HG03565 (cell line): ENCODE data around the gene CAPN3.

ENCODE experiments used
- ATAC-seq: cut with Tn5 transposase; IDR thresholded peaks from one replicate; pipeline ENCODE4 v1.9.1; 2021; ENCODE audit warnings: mild to moderate bottlenecking, moderate library complexity; ENCODE audit not compliant: unreplicated experiment

The CAPN3 gene

DNA sequence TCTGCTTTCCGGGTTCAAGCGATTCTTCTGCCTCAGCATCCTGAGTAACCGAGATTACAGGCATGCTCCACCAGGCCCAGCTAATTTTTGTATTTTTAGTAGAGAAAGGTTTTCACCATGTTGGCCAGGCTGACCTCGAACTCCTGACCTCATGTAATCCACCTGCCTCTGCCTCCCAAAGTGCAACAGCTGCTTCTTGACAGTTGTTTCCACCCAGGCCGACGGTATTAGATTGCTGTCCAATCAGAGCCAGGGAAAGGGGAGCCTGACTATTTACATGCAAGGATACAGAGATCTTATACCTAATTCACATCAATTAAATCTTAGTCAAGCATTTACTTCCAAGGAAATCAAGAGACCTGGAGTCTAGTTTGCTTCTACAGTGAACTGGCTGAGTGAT, 4.0 kb upstream of the CAPN3 start:
- ATAC-seq, result no peak

DNA sequence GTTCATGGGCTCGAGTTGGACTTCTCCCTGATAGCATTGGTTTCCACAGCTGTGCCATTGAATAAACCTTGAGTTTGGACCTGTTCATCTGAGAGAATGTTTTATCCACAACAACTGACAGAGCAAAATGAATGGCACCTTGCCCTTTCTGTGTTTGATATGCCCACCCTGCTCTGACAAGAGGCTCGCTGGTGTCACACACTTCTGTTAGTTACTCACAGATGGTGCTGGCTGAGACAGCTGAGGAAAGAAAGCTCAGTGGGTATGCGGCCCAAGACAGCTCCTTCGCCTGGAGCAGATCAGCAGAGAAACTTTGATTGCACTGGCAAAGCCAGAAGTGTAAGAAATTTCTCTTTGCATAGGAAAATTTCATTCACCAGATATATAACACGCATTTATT, 2.5 kb upstream of the CAPN3 start:
- no peak for ATAC-seq

GRCh38 chr15:42358141-42358540, 1.2 kb upstream of the CAPN3 start:
- no peak for ATAC-seq

DNA sequence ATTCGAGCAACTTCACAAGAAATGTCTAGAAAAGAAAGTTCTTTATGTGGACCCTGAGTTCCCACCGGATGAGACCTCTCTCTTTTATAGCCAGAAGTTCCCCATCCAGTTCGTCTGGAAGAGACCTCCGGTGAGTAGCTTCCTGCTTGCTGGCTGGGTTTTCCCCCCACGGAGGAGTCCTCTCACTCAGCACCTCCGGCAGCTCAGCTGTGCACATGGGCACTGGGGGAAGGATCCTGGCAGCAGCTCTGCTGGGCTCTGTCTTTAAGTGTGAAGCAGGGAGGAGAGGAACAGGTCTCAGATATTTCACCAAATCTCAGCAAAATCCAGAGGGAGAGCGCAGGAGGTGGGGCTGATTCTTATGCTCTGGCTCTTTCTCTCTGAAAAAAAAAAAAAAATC, 684 bp downstream of the CAPN3 start:
- no peak for ATAC-seq

DNA sequence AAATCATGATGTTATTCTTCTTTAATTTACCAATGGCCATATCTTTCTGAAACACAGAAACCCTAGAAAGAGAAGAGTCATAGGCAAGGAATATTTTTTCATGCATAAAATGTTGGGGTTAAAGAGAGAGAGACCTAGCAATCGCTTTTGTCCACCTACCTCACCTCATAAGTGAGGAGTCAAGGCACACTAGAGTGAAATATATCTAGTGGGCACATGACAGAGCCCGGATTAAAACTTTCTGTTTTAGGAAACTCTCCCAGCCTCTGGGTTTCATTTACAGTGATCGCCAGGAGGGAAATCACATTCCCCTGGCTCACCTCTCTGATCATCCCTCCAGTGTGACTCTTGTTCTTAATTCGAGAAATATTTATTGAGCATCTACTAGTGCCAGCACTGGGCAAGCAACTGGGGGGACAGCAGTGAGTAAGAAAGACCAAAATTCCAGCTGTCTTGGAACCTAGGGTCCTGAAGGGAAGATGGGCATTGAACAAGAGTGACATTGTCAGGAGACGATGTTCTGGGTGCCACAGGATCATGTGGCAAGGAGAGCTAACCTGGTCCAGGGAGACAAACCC, 1.3 kb downstream of the CAPN3 start:
- no peak for ATAC-seq

- no peak for ATAC-seq
These were observed 4.2 kb downstream of the CAPN3 start for GRCh38 chr15:42363487-42363886.

DNA sequence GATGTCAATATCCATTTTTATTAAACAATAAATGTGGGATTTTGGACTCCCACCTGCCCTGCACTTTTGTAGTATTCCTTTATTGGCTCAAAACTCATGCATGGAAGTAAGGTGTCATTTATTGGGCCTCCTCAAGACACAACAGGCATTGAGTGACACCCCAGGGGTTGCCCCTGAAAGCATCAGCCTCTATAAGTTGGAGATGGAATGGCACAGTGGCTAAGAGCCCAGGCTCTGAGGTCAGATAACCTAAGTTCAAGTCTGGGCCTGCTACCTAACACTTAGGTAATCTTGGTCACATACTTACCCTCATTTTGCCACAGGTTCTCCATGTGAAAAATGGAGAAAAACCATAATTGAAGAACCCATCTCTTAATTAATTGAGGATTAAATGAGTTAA, 4.6 kb downstream of the CAPN3 start:
- no peak for ATAC-seq

GRCh38 chr15:42364529-42364928, 5.2 kb downstream of the CAPN3 start:
- no peak for ATAC-seq

DNA sequence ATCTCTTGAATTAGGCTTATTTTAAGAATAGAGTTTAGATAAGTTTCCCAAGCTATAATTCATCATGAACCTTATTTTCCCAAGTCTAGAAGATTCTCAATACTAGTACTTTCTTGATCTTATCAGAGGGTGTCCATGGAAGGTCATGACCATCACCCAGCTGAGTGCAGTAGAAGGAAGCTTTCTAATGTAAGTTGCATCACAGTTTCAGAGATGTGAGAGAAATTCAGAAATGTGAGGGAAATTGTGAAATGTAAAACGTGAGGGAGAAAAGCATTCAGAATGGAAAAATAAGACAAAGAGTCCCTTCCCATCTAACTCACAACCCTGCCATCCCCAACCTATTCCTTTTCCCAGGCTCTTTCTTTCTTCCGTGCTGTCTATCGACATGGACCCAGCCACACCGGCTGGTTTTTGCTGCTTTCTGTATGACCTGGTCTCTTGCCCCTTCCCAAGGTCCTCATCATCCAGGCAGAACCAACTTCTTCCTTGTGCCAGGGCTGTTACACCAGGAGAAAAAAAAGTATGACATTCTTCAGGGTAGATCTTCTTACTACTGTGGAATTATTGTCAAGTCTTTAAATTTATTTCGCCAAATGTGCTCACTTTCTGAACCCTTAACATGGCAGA, 6.7 kb downstream of the CAPN3 start:
- ATAC-seq, result no peak

DNA sequence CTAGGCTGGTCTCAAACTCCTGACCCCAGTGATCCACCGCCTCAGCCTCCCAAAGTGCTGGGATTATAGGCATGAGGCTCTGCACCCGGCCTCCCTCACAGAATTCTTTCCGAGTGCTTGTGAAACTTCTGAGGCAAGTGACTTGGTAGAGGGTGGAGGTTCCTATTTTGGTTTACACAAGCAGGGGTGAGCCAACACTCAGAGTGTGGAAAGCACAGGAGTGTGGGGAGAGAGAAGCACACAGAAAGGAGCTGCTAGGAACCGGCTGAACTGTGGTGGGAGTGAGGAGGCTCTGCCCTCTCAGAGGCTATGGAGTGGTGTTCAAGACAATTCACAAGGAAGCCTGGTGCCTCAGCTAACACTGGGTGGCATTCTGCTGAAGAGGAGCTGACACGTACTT, 7.7 kb downstream of the CAPN3 start:
- no peak for ATAC-seq

- ATAC-seq, result no peak
These were observed 8.8 kb downstream of the CAPN3 start for GRCh38 chr15:42368096-42368495.

GRCh38 chr15:42371096-42371495, 11.8 kb downstream of the CAPN3 start:
- ATAC-seq, result no peak

DNA sequence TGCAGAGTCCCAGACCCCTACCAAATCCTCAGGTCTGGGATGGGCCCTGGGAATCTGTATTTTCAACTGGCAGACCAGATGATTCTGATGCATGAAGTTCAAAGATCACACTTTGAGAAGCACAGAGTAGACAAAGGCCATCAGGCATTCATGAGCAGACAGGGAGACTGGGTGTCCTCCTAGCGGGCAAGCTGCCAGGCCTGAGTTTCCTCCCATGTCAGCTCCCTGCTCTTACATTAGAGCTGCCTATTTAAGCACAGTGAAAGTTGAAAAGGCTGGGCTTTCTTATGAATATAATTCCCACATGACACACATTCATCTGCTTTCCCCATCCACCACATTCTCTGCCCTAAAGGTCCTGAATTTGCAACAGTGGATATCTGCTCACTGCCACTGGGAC, 14.0 kb downstream of the CAPN3 start:
- no peak for ATAC-seq

GRCh38 chr15:42373936-42374335, 14.6 kb downstream of the CAPN3 start:
- ATAC-seq, result no peak

- ATAC-seq, result no peak
These were observed 15.5 kb downstream of the CAPN3 start for GRCh38 chr15:42374810-42375209.

- ATAC-seq, result no peak
These were observed 16.0 kb downstream of the CAPN3 start for GRCh38 chr15:42375252-42375651.

GRCh38 chr15:42375941-42376340, 16.6 kb downstream of the CAPN3 start:
- no peak for ATAC-seq

DNA sequence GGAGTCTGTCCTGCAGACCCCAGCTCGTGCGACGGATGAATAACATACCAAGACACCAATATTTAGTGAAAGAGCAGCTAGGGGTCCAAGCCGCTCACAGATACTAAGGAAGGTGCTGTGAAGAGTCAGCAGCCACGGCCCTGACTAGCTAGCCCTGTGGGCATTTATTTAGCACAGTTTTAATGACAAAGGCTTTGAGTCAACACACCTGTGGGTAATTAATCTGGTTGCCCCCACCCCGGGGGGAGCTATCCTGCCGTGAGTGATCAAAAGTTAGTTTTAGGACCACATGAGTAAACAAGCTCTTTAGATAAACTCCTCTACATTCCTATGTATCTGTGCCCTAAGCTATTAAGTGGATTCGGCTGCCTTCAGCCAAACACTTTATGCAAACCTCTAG, 18.7 kb downstream of the CAPN3 start:
- no peak for ATAC-seq

DNA sequence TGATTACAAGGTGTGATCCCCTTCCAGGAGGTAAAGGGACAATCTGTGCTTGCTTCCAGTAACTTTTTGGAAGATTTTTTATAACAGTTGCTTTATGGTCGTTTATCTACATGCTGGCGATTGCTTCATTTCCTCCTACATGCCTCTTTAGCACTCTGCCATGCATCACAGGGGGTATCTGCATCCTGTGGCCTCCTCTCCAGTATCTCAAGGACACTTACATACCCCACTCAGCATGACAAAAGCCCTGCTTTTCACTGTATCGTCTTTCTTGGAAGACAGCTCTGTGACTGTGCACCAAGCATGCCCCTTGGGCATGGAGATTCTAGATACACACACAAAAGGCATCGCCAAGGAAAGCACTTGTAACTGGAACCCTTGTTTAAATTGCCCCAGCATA, 25.3 kb downstream of the CAPN3 start:
- ATAC-seq, result no peak

DNA sequence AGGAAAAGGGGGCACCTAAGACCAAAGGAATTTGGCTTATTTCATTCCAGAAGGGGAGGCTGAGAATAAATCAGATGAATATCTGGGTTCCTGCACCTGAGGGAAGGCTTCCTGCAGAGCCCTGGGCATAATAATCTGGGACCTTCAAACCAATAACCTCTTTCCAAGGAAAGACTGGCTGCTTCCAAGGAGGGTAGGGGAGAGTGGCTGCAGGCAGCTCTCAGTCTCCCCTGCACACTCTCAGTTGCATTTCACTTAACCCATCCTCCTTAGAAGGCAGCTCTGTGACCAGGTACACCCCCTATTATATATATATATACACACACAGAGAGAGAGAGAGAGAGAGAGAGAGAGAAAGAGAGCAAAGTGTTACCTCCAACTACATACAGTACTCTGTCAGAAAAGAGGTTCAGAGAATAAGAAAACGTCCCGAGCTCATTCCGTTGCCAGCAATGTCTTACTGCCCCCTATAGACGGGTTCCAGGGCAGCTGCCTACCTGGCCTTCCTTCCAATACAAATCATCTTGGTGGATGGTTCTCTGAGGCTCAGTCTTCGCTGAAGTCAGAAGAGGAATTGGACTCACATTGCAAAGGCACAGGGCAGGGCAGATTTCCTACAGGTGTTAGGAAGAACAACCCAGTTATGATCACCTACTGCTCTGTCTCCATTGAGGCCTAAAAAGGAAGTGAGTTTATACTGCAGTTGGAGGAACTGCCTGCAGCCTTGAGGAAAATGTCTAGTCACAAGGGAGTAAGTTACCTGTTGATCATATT, 26.1 kb downstream of the CAPN3 start:
- ATAC-seq, result no peak

- no peak for ATAC-seq
These were observed 26.8 kb downstream of the CAPN3 start for GRCh38 chr15:42385980-42386700.

- ATAC-seq, result no peak
These were observed 28.3 kb downstream of the CAPN3 start for GRCh38 chr15:42387603-42388002.
